CD14-positive monocyte (primary cell): ENCODE data around the gene RD3L. TPM values are rescaled to one million over a fixed set of nuclear protein-coding genes. Genes with fewer than 3 reads are reported as not detected.

Experiments
- DNase-seq, 3 donors: peaks; one replicate each; pipeline ENCODE4 v3.0.0-alpha.2; 2011 to 2022
- H2AFZ ChIP-seq: 2 replicates; pipeline ENCODE4 v1.6.0; 2012; ENCODE audit warnings: mild to moderate bottlenecking, low read depth, low read length, inconsistent platforms; ENCODE audit not compliant: insufficient read depth, poor library complexity, severe bottlenecking
- H3K27ac ChIP-seq, 2 donors: 1 replicate in 1 of 2; 2 replicates in 1 of 2; pipeline ENCODE4 v1.5.1; 2012 to 2013; ENCODE audit warnings: low read length in 2 of 2, control low read depth in 1 of 2, inconsistent platforms in 1 of 2, low read depth in 1 of 2, mild to moderate bottlenecking in 1 of 2
- H3K27me3 ChIP-seq, 2 donors: one replicate each; pipeline versions ENCODE4 v1.6.0 to v1.6.1; 2011 to 2013; ENCODE audit warnings: low read length in 2 of 2; ENCODE audit not compliant: control insufficient read depth in 2 of 2, insufficient read depth in 2 of 2
- H3K36me3 ChIP-seq, 2 donors: replicated peaks in 1 of 2; 1 replicate in 1 of 2; 2 replicates in 1 of 2; pipeline versions ENCODE4 v1.5.1 to v1.6.1; 2012 to 2013; ENCODE audit warnings: low read length in 2 of 2, control low read depth in 1 of 2, inconsistent platforms in 1 of 2, mild to moderate bottlenecking in 1 of 2; ENCODE audit not compliant: insufficient read depth in 2 of 2, control insufficient read depth in 1 of 2
- H3K4me1 ChIP-seq, 2 donors: 1 replicate in 1 of 2; 2 replicates in 1 of 2; pipeline versions ENCODE4 v1.5.1 to v1.6.1; 2012 to 2013; ENCODE audit warnings: low read length in 2 of 2, control low read depth in 1 of 2, inconsistent platforms in 1 of 2, mild to moderate bottlenecking in 1 of 2, moderate library complexity in 1 of 2; ENCODE audit not compliant: insufficient read depth in 2 of 2, control insufficient read depth in 1 of 2
- H3K4me2 ChIP-seq: replicated peaks from 2 replicates; pipeline ENCODE3; 2012; ENCODE audit warnings: low read length, moderate library complexity, mild to moderate bottlenecking; ENCODE audit not compliant: poor library complexity, severe bottlenecking; ENCODE audit errors: extremely low read depth
- H3K4me3 ChIP-seq, 3 experiments: fragments of 200-600 bp in 1 of 3; sonication (generic) in 1 of 3; replicated peaks in 1 of 3; 1 replicate in 2 of 3; 2 replicates in 1 of 3; pipeline ENCODE4 v1.5.1; 2011 to 2013; ENCODE audit warnings: low read length in 3 of 3, mild to moderate bottlenecking in 3 of 3, control low read depth in 2 of 3, low read depth in 2 of 3, inconsistent platforms in 1 of 3, moderate library complexity in 1 of 3
- H3K79me2 ChIP-seq: 2 replicates; pipeline ENCODE4 v1.6.0; 2012; ENCODE audit warnings: mild to moderate bottlenecking, control low read depth, inconsistent platforms, low read length, moderate library complexity; ENCODE audit not compliant: insufficient read depth
- H3K9ac ChIP-seq: 2 replicates; pipeline ENCODE4 v1.6.0; 2017; ENCODE audit warnings: low read length, mild to moderate bottlenecking; ENCODE audit not compliant: insufficient read depth, poor library complexity, severe bottlenecking
- H3K9me3 ChIP-seq, 2 donors: replicated peaks in 1 of 2; 1 replicate in 1 of 2; 2 replicates in 1 of 2; pipeline versions ENCODE4 v1.5.1 to v1.6.1; 2012 to 2013; ENCODE audit warnings: low read length in 2 of 2, control low read depth in 1 of 2; ENCODE audit not compliant: control insufficient read depth in 1 of 2, insufficient read depth in 1 of 2
- H4K20me1 ChIP-seq: 2 replicates; pipeline ENCODE4 v1.6.0; 2012; ENCODE audit warnings: mild to moderate bottlenecking, low read length, control low read depth, moderate library complexity; ENCODE audit not compliant: insufficient read depth
- H3K27ac Mint-ChIP-seq, 7 donors: one replicate each; pipeline ENCODE4 v1.8.0; 2020; ENCODE audit warnings: mild to moderate bottlenecking in 7 of 7, mixed read lengths in 7 of 7, moderate library complexity in 6 of 7, inconsistent platforms in 2 of 7
- H3K27me3 Mint-ChIP-seq, 3 donors: one replicate each; pipeline ENCODE4 v1.8.0; 2021 to 2022; ENCODE audit warnings: low read depth in 3 of 3, mild to moderate bottlenecking in 3 of 3, mixed read lengths in 3 of 3, moderate library complexity in 3 of 3, inconsistent platforms in 1 of 3
- H3K36me3 Mint-ChIP-seq, 2 donors: one replicate each; pipeline ENCODE4 v1.8.0; 2020; ENCODE audit warnings: mixed read lengths in 2 of 2, inconsistent platforms in 1 of 2, mild to moderate bottlenecking in 1 of 2
- H3K4me1 Mint-ChIP-seq: one replicate; pipeline ENCODE4 v1.8.0; 2020; ENCODE audit warnings: mild to moderate bottlenecking, mixed read lengths
- H3K4me3 Mint-ChIP-seq, 2 donors: one replicate each; pipeline ENCODE4 v1.8.0; 2020; ENCODE audit warnings: mild to moderate bottlenecking in 2 of 2, mixed read lengths in 2 of 2, moderate library complexity in 1 of 2
- H3K9me3 Mint-ChIP-seq, 7 donors: one replicate each; pipeline ENCODE4 v1.8.0; 2020 to 2022; ENCODE audit warnings: mixed read lengths in 7 of 7, mild to moderate bottlenecking in 6 of 7, moderate library complexity in 6 of 7, inconsistent platforms in 2 of 7
- WGBS: methylation state at CpG from one replicate; pipeline ENCODE4 v1.1.5; 2013; ENCODE audit warnings: missing lambda C conversion rate; ENCODE audit not compliant: insufficient coverage; 5-methylcytosine and 5-hydroxymethylcytosine counted together
- intact Hi-C, 2 donors: fragments of 100-400 bp; cut with micrococcal nuclease; formaldehyde crosslinking; loops; one replicate each; pipeline versions ENCODE4 v1.15.0 to v1.15.1; 2023
- polyA plus RNA-seq, 3 donors: library from polyadenylated mRNA; depleted of rRNA in 1 of 3; unstranded in 2 of 3; stranded (reverse) in 1 of 3; fragments of 300-500 nt in 2 of 3; fragments of >200 nt in 1 of 3; fragmentation: Illumina TruSeq in 2 of 3; gene quantifications; 1 replicate in 2 of 3; 2 replicates in 1 of 3; pipeline ENCODE4 v1.2.3, GENCODE V29; 2012 to 2021
- TF ChIP-seq, protein P1 (sequence below): fragments of 200-600 bp; IDR thresholded peaks from one replicate; pipeline ENCODE4 v1.8.0; 2022; ENCODE audit warnings: antibody characterized with exemption, mild to moderate bottlenecking

Gene RD3L
- polyA plus RNA-seq, 3 donors: not detected

DNA sequence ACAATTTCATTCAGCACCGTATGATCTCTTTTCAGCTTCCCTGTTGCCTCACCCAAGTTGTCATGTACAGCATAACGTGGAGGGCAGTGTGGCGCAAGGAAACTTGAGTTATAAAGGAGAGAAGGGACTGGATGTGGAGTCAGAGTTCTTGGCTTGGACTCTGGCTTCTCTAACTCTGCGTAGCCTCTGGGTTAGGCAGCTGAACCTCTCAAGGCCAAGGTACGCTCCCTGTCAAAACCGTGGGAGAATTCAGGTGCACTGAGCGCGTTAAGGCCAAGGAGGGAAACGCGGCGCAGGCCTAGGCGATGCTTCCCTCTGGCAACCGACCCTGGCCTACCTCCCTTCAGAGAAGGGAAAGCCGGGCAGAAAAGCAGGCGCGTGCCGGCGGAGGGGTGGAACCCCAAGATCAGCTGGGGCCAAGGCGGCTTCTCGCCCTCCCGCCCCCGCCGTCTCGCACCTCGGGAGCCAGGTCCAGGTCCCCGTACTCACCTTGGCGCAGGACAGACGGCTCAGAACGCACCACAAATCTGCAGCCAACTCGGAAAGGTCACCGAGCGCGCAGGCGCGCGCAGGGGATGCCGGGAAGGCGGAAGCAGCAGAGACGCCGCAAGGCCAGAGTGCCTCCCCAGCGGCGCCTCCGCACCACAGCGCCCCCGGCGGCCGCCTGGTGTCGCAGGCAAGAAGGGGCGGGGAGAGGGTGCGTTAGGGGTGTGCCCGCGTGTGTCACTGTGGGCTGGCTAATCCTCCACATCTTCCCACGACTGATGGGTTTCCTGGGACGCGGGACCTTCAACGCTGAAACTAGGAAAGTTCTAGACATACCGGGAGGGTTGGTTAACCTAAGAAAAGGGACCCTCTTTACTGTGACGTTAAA lies 21.1 kb downstream of the RD3L start:
- peak overlapping the region; percentile 87 to 96 for H3K27ac ChIP-seq
- Mint-ChIP-seq H3K9me3 (peaks cover 0 to 3% (median 0%) of the 10 kb centered on the region in 7 donors), H3K27ac (peak overlapping the region; percentile 92 to 98 (median 94)), H3K4me3 (peak overlapping the region; percentile 90 to 97), H3K36me3 (peaks cover 12 to 18% of the 10 kb centered on the region in 2 donors), H3K27me3 (peaks cover 0 to 9% (median 0%) of the 10 kb centered on the region in 3 donors), H3K4me1 (peaks cover 39% of the 10 kb centered on the region)
- H3K27me3 ChIP-seq: no peaks in the 10 kb centered on the region
- H3K4me2 ChIP-seq: peak overlapping the region; percentile 94
- peak; percentile 88 to 95 (median 93) for DNase-seq
- peaks cover 12 to 21% of the 10 kb centered on the region in 2 donors for H3K36me3 ChIP-seq
- TF ChIP-seq, protein P1, sequence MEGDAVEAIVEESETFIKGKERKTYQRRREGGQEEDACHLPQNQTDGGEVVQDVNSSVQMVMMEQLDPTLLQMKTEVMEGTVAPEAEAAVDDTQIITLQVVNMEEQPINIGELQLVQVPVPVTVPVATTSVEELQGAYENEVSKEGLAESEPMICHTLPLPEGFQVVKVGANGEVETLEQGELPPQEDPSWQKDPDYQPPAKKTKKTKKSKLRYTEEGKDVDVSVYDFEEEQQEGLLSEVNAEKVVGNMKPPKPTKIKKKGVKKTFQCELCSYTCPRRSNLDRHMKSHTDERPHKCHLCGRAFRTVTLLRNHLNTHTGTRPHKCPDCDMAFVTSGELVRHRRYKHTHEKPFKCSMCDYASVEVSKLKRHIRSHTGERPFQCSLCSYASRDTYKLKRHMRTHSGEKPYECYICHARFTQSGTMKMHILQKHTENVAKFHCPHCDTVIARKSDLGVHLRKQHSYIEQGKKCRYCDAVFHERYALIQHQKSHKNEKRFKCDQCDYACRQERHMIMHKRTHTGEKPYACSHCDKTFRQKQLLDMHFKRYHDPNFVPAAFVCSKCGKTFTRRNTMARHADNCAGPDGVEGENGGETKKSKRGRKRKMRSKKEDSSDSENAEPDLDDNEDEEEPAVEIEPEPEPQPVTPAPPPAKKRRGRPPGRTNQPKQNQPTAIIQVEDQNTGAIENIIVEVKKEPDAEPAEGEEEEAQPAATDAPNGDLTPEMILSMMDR: peak; percentile 97
- H3K4me3 ChIP-seq: peak overlapping the region; percentile 55 to 93 (median 91)
- peaks cover 35 to 44% of the 10 kb centered on the region in 2 donors for H3K4me1 ChIP-seq
- WGBS: under 1% methylated on average over 39 of the region's 58 CpGs
- no peaks in the 10 kb centered on the region for H3K9me3 ChIP-seq
- peaks cover 50% of the 10 kb centered on the region for H4K20me1 ChIP-seq
- intact Hi-C loops: loop anchor here in 1 of 2 donors (1.0 to 5.0 kb wide), 2 partner anchors 9 to 36 kb away; no protein-coding TSS in a partner anchor
- H3K9ac ChIP-seq: peak overlapping the region; percentile 88
- H3K79me2 ChIP-seq: peaks cover 51% of the 10 kb centered on the region
- peak overlapping the region; percentile 84 for H2AFZ ChIP-seq

DNA sequence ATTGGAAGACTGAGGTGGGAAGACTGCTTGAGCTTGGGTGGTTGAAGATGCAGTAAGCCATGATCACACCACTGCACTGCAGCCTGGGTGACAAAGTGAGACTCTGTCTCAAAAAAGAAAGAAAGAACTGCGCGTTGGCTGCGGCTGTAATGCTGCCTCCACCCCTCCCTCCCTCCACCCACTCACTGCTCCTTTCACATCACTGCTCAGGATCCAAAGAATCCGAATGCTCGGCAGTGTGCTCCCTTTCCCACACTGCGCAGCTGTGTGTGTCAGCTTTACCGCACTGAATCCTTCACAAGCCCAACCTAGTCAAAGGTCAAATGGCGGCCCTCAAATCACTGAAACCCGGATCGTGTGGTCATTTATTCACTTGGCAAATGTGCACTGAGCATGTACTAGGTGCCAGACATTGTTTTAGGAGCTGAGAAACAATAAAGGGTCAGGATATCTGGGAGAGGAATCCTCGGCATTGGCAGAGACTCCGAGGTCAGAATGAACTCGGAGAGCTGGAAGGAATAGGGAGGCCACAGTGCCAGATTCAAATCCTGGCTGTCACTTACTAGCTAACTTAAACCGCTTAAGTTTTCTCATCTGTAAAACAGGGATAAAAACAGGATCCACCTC lies 25.6 kb downstream of the RD3L start:
- H2AFZ ChIP-seq: no peak overlapping the region
- intact Hi-C loops: no loop called here
- H3K4me1 ChIP-seq: peaks cover 15 to 18% of the 10 kb centered on the region in 2 donors
- H3K79me2 ChIP-seq: peaks cover 66% of the 10 kb centered on the region
- H3K4me2 ChIP-seq: no peak overlapping the region
- H3K27ac Mint-ChIP-seq: peak overlapping the region in 5 of 7 donors; percentile 23 to 86 (median 50)
- H3K4me3 Mint-ChIP-seq: no peak overlapping the region
- WGBS: 96% methylated on average over 8 of the region's 14 CpGs
- peaks cover 18% of the 10 kb centered on the region for H3K4me1 Mint-ChIP-seq
- TF ChIP-seq, protein P1: no peak
- H3K27me3 Mint-ChIP-seq: peaks cover 0 to 3% (median 0%) of the 10 kb centered on the region in 3 donors
- peak overlapping the region in 1 of 2 donors; percentile 27 for H3K27ac ChIP-seq
- H4K20me1 ChIP-seq: peaks cover 93% of the 10 kb centered on the region
- H3K36me3 Mint-ChIP-seq: peaks cover 47 to 59% of the 10 kb centered on the region in 2 donors
- DNase-seq: no peak
- H3K9me3 ChIP-seq: no peaks in the 10 kb centered on the region
- H3K4me3 ChIP-seq: no peak overlapping the region
- no peaks in the 10 kb centered on the region for H3K9me3 Mint-ChIP-seq
- H3K36me3 ChIP-seq: peaks cover 44 to 66% of the 10 kb centered on the region in 2 donors
- no peak overlapping the region for H3K9ac ChIP-seq
- H3K27me3 ChIP-seq: no peaks in the 10 kb centered on the region
